Fibroblast of the conjunctiva (primary cell): ENCODE measurements around the gene STPG4.
A peak's percentile ranks its signal among the peaks of the same experiment; 100 is the strongest.
"Not testable (repeated sequence)": the region's sequence is repeated elsewhere in the genome, so short reads cannot be mapped to it uniquely, and the experiment has no call there.

ENCODE experiments used
- DNase-seq: peaks from one replicate; pipeline ENCODE4 v3.0.0-alpha.2; 2010; ENCODE audit warnings: low read depth

Gene STPG4

GRCh38 chr2:47155091-47155876, at the start of gene STPG4:
TSS of gene STPG4 (minus strand) at chr2:47155308. CDS start at chr2:47155251, 57 bp downstream.
- DNase-seq = no peak

GRCh38 chr2:47204691-47205090, 49.6 kb upstream of the STPG4 start:
- DNase-seq = no peak

- DNase-seq = no peak
Measured at GRCh38 chr2:47203995-47204394, 48.9 kb upstream of the STPG4 start.

GRCh38 chr2:47201224-47201623, 46.1 kb upstream of the STPG4 start:
- DNase-seq = peak; percentile 62

GRCh38 chr2:47198985-47199451, 43.9 kb upstream of the STPG4 start:
- DNase-seq = peak; percentile 86

GRCh38 chr2:47196499-47196898, 41.4 kb upstream of the STPG4 start:
- no peak for DNase-seq

GRCh38 chr2:47196046-47196445, 40.9 kb upstream of the STPG4 start:
- DNase-seq = no peak

GRCh38 chr2:47195148-47195547, 40.0 kb upstream of the STPG4 start:
- DNase-seq = no peak

- no peak for DNase-seq
Measured at GRCh38 chr2:47194410-47194809, 39.3 kb upstream of the STPG4 start.

- DNase-seq = no peak
Measured at GRCh38 chr2:47193607-47194006, 38.5 kb upstream of the STPG4 start.

- DNase-seq = no peak
Measured at GRCh38 chr2:47190188-47190881, 35.2 kb upstream of the STPG4 start.

- peak; percentile 59 for DNase-seq
Measured at GRCh38 chr2:47189635-47190034, 34.5 kb upstream of the STPG4 start.

GRCh38 chr2:47187069-47187468, 32.0 kb upstream of the STPG4 start:
- no peak for DNase-seq

GRCh38 chr2:47186351-47186750, 31.2 kb upstream of the STPG4 start:
- DNase-seq = no peak

GRCh38 chr2:47185098-47185497, 30.0 kb upstream of the STPG4 start:
- DNase-seq = not testable (repeated sequence)

GRCh38 chr2:47181176-47181575, 26.1 kb upstream of the STPG4 start:
- no peak for DNase-seq

- DNase-seq = no peak
Measured at GRCh38 chr2:47180531-47180930, 25.4 kb upstream of the STPG4 start.

GRCh38 chr2:47179388-47179787, 24.3 kb upstream of the STPG4 start:
- no peak for DNase-seq

- DNase-seq = no peak
Measured at GRCh38 chr2:47178341-47178740, 23.2 kb upstream of the STPG4 start.

- DNase-seq = no peak
Measured at GRCh38 chr2:47177043-47177565, 22.0 kb upstream of the STPG4 start.

- DNase-seq = no peak
Measured at GRCh38 chr2:47174733-47175361, 19.7 kb upstream of the STPG4 start.

- no peak for DNase-seq
Measured at GRCh38 chr2:47173986-47174732, 19.1 kb upstream of the STPG4 start.
